Activated CD4-positive, alpha-beta T cell treated with anti-CD3 and anti-CD28 coated beads for 4 hours (primary cell): ENCODE results near the gene C20orf144.

Source experiments
- DNase-seq, 2 donors: peaks; one replicate each; pipeline ENCODE4 v3.0.0-alpha.2; 2020

Gene C20orf144

DNA sequence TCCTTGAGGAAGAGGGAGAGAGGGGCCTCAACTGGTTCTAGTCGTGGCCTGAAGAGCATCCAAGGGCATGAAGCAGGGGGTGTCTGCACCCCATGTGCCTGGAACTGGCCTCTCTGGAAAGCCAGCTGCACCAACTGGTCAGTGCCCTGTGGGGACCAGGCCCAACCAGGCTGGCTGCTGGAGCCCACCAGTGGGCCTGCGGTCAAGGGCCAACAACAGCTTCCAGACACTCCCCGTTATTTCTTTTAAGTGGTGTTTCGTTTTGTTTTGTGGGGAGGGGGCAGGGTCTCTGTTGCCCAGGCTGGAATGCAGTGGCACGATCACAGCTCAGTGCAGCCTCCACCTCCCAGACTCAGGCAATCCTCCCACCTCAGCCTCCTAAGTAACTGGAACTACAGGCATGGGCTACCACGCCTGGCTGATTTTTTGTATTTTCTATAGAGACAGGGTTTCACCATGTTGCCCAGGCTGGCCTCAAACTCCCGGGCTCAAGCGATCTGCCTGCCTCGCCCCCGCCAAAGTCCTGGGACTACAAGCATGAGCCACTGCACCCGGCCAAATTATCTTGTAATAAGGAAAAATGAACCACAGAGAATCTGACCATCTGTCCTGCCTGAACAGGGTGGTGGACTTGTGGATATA, 11.9 kb upstream of the C20orf144 start:
- no peak for DNase-seq

DNA sequence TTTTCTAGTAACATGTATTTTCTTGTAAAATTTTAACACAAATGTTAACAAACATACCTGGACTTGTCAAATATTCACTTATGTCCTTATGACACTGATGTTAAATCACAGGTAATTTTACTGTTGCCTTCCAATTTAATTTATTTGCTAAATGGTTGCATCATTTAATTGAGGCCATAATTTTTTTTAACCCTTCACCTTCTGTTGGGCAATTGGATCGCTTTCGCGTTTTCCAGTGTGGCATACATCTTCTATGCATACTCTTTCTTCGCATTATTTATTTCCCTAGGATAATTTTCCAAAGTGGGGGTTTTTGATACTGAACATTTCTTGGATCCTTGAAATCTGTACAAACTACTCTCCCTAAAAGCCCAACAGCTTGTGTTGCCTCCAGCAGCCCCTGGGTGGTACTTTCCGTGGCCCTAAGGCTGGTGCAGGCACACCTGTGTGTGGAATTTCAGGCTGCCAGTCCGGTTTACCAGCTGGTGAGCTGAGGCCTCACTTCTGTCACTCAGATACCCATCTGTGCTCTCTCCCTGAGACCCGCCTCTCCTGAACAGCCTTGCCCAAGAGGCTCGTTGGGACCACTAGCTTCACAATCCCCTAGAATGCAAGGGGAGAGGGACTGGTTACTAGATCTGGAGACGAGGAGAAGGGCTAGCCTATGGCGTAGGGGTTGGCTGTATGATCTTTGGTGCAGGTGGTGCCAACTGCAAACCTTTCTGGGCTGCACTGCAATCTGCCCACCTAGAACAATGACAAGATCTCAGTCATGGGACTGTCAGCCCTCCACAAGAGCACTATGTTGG, 11.2 kb upstream of the C20orf144 start:
- no peak for DNase-seq

DNA sequence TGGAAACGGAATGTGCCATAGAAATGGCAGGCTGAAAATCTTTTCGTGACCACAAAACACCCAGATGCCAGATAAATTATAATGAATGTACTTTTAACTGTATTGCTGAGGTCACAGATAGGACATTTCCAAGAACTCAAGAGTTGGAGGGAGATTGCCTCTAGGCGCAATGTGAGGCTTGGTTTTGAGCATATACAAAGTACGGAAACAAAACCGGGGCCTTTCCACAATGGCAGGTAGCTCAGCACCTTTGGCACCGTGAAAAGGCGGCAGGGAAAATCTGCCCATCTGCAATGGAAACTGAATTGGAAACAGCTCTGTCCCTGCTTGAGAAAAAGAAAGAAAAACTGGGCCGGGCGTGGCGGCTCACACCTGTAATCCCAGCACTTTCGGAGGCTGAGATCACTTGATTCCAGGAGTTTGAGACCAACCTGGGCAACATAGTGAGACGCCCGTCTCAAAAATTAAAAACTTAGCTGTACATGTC, 10.5 kb upstream of the C20orf144 start:
- no peak for DNase-seq

DNA sequence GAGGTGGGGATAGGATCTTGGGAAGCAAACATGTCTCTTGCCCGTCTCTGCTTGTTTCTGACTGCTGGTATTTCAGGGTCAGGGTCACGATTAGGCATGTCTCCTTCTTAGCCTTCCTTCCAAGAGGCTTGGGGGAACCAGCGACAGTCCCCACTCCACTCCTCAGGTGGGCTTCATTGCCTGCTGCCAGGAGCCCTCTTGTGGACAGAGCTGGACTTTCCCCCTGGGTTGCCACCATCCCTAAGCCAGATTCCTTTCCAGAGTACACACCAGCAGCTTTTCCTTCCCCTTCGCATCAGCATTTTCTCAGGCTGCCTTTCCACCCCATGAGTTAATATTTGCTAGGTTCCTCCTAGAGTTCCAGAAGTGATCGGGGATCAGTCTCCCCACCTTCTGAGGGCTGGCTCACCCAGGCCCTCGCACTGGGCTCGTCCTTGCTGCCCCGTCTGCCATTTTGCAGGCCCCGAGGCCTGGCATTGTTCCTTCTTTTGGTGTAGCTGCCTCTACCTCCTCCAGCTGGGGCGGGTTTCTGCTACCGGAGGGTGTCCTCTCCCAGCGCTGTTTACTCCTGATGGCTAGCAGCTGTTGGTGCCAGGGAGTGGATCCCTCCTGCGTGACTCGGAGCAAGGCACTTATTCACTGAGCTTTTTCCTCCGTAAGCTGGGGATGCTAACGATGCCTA, 8.8 kb upstream of the C20orf144 start:
- peak in 1 of 2 donors; percentile 15 for DNase-seq

DNA sequence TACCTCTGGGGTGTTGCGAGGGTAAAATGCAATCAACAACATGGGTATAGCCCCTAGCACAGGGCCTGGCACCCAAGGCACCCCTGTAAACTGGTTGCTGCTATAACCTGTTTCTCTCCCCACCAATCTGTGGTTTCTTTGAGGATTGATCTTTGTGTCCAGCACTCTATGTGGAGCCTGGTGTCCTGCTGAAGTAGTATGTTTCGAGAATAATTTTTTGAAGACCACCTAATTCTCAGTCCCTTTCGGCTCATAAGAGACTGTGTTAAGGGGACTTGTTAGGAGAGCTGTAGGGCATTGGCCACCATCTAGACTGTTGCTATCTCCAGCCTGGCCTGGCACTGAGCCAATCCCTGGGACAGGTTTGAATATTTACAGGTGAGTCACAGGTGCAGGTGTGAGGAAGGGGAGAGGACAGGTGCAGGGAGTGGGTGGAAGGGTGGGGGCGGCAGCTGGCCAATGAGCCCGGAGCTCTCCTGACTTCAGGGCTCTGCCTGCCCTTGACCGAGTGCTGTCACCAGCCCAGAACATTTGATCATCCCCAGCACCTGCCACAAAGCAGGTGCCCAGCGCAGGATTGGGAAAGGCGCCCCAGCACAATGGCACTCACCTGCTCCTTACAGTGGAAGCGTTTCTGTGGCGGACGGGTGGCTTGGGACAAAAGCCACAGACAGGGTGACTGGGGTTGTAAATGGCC, 8.1 kb upstream of the C20orf144 start:
- no peak for DNase-seq

DNA sequence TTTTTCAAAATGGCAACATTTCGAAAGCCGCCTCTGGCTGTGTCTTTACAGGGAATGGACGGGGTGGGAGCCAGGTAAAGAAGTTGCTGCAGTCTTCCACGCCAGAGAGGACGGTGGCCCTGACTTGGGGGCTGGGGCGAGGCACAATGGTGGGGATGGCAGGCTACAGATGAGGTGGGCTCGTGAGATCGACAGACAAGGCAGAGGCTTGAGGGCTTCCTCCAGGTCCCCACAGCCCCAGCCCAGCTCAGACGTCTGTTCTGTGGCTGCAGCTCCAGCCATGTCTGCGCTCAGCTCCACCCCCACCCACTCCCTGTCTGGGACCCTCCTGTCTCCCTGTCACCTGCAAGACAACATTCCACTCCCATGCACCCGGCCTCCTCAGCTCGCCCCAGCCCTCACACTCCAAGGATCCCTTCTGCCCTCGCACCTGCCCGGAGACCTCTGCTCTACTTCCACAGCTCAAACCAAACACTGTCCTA, 7.4 kb upstream of the C20orf144 start:
- no peak for DNase-seq

DNA sequence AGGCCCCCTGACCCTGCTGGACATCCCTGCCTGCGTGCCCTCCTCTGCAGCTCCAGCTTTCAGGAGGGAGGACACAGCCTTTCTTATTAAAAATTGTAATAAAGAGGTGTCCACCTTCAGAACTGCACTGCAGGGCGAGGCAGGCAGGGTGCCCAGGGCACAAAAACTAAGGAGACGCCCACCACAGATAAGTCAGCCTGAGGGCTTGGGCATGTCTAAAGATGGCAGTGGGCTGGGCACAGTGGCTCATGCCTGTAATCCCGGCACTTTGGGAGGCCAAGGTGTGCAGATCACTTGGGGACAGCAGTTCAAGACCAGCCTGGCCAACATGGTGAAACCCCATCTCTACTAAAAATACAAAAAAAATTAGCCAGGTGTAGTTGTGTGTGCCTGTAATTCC, 7.0 kb upstream of the C20orf144 start:
- no peak for DNase-seq

DNA sequence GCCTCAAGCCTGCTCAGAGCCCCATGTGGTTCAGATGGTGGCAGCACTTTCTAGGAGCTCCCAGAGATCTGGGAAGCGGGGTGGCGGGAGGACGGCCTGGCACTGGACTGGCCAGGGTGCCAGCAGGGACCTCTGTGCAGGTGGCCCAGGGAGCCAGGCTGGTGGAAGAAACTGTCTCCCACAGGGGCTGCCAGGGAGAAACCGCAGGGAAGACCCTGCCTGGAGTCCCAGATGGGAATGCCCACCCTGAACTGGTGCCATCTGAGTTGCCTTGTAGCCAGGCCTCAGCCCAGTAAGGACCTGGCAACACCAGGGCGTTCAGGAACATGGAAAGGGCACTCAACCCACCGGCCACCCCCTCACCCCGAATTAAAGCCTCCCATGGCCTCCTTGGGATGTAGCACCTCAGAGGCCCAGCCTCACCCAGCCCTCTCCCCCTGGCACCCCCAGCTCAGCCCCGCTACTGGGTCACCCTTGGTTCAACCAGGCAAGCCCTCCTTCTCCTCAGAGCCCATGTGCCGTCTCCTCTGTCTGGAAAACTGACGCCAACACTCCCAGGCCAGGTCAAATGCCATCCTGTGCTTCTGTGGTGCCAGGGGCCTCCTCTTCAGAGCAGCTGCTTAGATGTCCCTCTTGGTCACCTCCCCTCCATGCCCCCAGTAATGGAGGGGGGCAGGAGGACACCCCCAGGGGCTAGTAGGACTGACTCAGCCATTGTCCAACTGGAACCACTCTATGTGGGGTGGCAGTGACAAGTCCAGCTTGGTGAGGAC, 5.9 kb upstream of the C20orf144 start:
- no peak for DNase-seq

DNA sequence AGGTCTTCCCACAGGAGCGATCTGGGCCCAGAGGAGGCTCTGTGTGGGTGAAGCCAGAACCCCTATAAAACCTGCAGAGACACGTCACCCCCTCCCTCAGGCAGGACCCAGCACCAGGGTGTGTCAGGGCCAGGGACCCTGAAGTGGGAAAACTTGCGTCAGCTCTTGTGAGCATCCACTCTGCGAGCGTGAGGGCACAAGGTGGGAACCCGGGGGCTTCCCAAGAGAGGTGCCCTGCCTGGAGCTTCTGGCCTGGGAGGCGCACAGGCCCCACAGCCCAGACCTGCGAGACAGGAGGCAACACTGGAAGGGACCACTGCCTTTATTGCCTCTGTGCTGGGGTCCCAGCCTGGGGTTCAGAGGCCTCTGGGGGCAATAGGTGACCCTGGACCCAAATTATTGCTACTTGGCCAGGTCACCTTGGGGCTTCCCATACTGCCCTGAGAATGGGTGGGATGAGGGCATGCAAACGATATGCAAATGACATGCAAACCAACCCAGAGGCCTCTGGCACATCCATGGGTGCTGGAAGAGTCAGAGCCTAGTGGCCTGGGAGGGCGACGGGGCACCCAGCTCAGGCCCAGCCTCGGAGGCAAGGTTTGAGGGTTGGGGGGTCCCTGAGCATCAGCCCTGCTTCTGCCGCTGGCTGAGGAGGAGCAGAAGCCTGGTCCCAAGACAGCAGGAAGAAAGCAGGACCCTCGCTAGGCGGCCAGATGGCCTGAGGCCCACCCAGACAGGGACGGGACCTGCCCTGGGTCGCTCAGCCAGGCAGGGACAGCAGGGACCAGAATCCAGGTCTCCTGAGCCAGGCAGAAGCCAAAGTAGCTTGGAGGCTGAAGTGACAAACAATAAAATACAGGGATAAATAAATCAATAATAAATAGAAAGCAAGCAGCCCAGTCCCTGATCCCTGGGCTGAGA, 5.1 kb upstream of the C20orf144 start:
- no peak for DNase-seq

DNA sequence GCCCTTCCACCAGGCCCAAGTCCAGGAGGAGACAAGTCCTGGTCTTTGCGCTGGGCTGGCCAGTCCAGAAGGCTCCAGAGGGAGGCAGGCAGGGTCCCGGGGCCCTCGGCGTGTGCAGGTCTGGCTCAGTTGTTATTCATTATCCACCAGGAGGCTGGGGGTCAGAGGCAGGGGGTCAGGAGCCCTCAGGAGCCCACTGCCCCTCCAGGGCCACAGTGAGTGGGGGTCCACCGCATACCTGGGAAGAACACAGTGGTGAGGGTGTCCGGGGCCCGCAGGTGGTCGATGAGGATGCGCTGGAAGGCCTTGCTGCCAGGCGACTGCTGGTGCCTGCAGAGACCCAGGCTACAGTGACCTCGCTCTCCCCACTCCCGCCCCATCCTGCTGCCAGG, 4.4 kb upstream of the C20orf144 start:
- DNase-seq, result no peak

DNA sequence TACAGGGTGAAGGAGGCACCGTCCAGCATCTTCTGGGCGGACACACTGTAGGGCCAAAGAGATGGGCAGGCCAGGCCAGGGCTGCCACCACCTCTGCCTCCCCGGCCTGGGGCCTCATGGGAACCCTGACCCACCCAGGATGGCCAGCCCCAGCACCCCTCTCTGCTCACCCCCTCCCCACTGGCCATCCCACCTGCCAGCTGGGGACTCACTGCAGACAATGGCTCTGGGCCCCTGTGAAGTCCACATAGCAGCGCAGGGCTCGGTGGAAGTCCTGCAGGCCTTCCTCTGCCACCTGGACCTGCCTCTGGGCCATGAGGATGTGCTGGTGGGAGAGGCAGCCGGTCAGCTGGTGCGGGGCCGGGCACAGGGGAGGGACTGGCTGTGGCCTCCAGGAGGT, 3.6 kb upstream of the C20orf144 start:
- DNase-seq, result no peak

DNA sequence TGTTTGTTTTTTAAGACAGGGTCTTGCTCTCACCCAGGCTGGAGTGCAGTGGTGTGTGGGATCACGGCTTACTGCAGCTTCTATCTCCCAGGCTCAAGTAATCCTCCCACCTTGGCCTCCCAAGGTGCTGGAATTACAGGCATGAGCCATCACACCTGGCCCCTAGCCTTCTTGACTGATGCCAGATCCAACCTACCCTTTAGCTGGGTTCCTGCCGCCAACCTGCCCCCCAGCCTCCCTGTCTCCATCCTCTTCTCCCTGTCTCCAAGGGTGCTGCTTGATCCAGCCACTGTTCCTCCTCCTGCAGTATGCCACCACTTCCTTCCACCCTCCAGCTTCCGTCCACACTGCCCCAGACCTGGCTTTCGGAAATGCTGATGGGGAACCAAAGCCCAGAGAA, 3.2 kb upstream of the C20orf144 start:
- DNase-seq, result no peak

DNA sequence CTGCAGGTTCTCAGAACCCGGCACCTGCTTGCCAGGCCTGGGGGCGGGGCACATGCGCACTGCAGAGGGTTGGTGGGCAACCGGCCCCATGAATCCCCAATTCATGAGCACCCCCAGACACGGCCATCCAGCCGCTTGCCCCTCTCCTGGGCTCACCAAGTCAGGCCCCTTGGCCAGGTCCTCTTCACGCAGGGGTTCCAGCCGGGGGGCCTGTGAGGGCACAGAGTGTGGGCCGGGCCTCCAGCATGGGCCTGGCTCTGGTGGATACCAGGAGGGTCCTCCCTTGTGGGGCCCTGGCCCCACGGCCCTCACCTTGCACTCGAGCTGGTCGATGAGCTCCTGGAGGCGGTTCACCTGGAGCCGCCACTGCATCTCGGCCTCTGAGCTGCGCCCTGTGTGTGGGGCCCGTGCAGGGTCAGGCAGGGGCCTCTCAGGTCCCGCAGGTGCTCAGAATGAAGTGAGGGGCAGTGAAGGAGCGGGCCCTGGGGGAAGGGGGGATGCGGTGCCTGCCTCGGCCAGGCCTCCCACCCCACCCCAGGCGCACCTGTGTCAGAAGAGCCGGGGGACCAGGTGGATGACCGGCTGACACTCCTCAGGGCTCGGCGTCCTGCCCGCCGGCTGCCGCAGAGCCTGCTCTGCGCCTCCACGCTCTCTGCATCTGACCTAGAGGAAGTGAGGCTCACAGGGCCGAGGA, 2.6 kb upstream of the C20orf144 start:
- DNase-seq, result no peak

DNA sequence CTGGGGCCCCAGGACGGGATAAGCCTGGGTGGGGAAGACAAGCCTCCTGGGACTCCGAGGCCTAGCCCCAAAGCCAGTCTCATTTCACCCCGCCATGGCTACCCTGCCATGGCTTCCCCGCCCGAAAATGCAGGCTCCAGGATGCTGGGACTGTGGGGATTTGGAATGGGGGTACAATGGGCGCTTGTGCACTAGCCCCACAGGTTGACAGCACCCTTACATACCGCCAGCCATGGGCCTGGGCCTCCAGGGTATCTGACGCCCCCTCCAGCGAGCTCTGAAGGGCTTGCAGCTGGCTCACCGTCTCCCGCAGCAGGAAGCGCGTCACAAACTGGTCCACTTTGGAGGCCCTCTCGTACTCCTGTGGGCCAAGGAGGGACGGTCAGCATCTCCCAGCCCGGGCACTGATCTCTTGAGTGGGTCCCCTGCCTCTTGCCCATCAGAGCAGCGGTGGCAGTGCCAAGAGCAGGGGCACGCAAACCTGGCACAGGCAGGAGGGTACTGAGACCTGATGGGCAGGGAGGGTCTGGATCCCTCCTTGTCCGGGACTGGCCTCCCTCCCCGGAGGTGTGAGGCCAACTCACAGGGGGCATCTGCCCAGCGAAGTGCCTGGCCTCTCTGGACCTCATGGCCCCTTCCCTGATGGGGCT, 2.0 kb upstream of the C20orf144 start:
- DNase-seq, result no peak

DNA sequence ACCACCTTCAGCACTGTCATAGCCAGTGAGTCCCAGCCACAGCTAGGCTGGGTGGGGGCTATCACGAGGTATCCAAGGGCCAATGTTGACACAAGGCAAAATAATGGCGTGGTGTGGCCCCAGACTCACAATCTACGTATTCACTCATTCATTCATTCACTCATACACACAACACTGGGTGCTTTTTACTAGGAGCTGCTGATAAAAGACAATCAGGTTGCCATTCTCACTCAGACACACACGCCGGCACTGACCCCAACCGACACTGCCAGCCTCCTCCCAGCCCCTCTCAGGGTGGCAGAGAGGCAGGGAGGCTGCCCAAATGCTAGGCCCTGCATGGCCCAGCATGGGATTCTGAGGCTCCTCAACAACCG, 1.5 kb upstream of the C20orf144 start:
- DNase-seq, result no peak

DNA sequence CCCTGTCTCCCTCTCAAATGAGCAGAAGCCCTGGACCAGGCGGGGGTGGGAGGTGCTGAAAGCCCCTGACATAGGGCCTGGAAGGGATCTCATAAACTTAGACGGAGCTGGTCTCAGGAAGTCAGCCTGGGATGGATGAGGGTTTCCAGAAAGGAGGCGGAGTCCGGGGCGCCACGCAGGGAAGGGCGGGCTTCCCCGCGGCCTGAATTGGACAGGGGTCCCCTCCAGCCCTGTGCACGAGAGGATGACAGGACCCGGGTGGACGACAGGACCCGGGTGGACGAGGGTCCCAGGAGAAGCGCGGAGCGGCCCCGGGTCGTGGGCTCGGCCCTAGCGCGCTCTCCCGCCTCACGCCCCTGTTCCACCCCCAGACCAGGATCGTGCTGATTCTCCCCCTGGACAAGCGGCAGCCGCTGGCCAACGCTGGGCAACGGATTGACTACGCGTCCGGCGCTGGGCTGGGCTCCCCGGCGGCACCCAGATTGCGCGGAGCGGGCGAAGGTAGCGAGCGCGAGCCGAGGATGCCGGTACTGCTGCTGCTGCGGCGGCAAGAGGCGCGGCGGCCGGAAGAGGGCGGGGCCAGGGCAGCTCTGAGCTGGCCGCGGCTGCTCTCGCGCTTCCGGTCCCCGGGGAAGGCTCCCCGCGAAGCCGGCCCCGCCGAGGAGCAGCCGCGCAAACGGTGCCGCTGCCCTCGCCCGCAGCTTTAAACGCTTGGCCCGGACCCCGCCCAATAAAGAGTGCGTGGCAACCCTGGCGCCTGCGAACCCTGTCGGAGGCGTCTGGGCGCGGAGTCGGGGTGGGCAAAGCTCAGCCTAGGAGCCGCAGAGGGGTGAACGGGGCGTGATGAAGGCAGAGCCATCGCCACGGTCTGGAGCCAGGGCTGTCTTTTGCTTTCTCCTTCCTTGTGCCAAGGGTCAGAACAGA, 1.3 kb downstream of the C20orf144 start:
- peak; percentile 70 to 81 for DNase-seq

DNA sequence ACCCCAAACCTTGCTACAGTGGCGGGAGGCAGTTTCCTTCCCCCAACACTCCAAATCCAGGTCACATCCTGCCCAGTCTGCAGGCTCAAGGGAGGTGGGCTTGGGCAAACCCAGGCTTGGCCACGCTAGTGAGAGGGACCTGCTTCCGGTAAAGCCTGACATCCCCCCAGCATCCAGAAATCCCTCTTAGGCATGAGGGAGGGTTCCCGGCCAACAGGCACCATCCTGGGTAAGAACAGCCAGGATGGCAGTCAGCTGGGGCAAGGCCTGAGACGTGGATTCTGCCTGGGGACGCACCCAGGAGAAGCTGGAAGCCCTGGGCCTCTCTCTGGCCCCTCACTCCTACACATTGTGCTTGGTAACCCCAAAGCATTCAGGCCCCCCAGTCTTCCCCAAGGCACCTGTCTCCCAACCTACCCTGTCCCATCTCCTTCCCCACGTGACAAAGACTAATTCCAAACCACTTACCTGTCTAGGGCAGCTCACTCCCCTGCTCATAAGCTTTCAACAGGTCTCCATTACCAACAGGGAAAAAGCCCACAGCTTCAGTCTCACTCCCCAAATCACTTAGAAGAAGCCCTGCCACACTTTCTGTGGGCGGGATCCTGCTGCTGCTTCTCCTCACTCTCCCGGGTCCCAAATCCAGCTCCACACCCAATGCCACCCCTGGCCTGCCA, 2.1 kb downstream of the C20orf144 start:
- no peak for DNase-seq

DNA sequence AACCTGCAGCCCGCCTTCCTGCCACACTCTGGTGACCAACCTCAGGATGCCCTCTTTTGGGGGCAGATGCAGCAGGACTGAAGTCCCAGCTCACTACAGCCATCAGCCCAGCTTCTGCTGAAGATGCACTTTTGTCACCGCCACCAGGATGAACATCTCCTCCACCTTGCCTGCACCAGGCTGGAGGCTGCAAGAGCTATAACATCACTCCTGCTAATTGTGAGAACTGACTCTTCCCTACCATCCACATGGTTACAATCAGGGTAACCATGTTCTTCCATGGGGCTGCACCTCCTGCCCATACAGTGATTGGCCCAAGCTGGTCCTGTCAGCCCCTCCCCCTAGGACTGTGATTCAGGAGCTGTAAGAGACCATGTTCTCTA, 2.6 kb downstream of the C20orf144 start:
- DNase-seq, result no peak
